Sigmoid colon (tissue), 7 donors: ENCODE data around the gene MRM3. TPM values are rescaled to one million over a fixed set of nuclear protein-coding genes. Genes with fewer than 3 reads are reported as not detected.
"Not testable (repeated sequence)": the region's sequence is repeated elsewhere in the genome, so short reads cannot be mapped to it uniquely, and the experiment has no call there.

ENCODE experiments used
- DNase-seq: peaks from one replicate; pipeline ENCODE4 v3.0.0-alpha.2; 2019
- H3K27ac ChIP-seq, 4 donors: fragments of 200-600 bp; sonication (generic); one replicate each; pipeline ENCODE4 v1.5.1; 2016 to 2019; ENCODE audit warnings: mild to moderate bottlenecking in 1 of 4
- H3K27me3 ChIP-seq, 3 donors: fragments of 200-600 bp; sonication (generic); one replicate each; pipeline ENCODE4 v1.5.1; 2019; ENCODE audit warnings: mild to moderate bottlenecking in 1 of 3
- H3K36me3 ChIP-seq, 4 donors: fragments of 200-600 bp; sonication (generic); one replicate each; pipeline ENCODE4 v1.5.1; 2016 to 2019
- H3K4me1 ChIP-seq, 4 donors: fragments of 200-600 bp; sonication (generic); one replicate each; pipeline ENCODE4 v1.5.1; 2017 to 2019
- H3K4me3 ChIP-seq, 4 donors: fragments of 200-600 bp; sonication (generic); one replicate each; pipeline ENCODE4 v1.5.1; 2017 to 2019; ENCODE audit warnings: mild to moderate bottlenecking in 2 of 4, moderate library complexity in 1 of 4
- H3K9me3 ChIP-seq, 4 donors: fragments of 200-600 bp in 3 of 4; sonication (generic) in 3 of 4; one replicate each; pipeline versions ENCODE4 v1.5.1 to v1.6.1; 2013 to 2019
- CTCF ChIP-seq, 4 experiments: fragments of 450-650 bp in 3 of 4; fragments of 200-600 bp in 1 of 4; IDR thresholded peaks; one replicate each; pipeline ENCODE4 v1.5.1; 2016 to 2019; ENCODE audit warnings: antibody characterized with exemption in 4 of 4, mild to moderate bottlenecking in 3 of 4, moderate library complexity in 2 of 4
- EP300 ChIP-seq, 4 donors: sonication (generic); formaldehyde crosslinking; IDR thresholded peaks; one replicate each; pipeline ENCODE4 v1.6.1; 2017; ENCODE audit warnings: antibody characterized with exemption in 4 of 4
- POLR2A ChIP-seq, 2 donors: fragments of 450-650 bp; IDR thresholded peaks; one replicate each; pipeline ENCODE4 v1.6.1; 2016; ENCODE audit warnings: antibody characterized with exemption in 2 of 2, mild to moderate bottlenecking in 2 of 2, moderate library complexity in 2 of 2
- POLR2AphosphoS5 ChIP-seq, 4 donors: sonication (generic); formaldehyde crosslinking; IDR thresholded peaks; one replicate each; pipeline ENCODE4 v1.6.1; 2017; ENCODE audit warnings: antibody characterized with exemption in 4 of 4
- WGBS, 2 donors: extraction: QIAGEN DNeasy Blood & Tissue Kit; methylation state at CpG; one replicate each; pipeline ENCODE4 v1.1.7; 2013; 5-methylcytosine and 5-hydroxymethylcytosine counted together
- intact Hi-C: fragments of 100-400 bp; cut with DNase I; formaldehyde crosslinking; loops from one replicate; pipeline ENCODE4 v1.15.1; 2023
- polyA plus RNA-seq, 3 donors: library from polyadenylated mRNA; stranded (reverse); fragments of 200-250 nt; gene quantifications; one replicate each; pipeline ENCODE4 v1.2.3, GENCODE V29; 2013
- total RNA-seq, 4 donors: library from RNA; depleted of rRNA; stranded (reverse); fragments of >200 nt; gene quantifications; one replicate each; pipeline ENCODE4 v1.1.0, GENCODE V29; 2016
- donor health status: healthy with polysubstance abuse.
- donor health status: Bipolar disorder and iron deficiency.
- donor health status: healthy.

Gene MRM3
- total and polyA plus RNA-seq, 7 donors, result 10.4 to 22.4 (median 17.1) TPM

- H3K9me3 ChIP-seq, result no peaks in the 10 kb centered on the region
- intact Hi-C loops, result no loop called here
- no peak for DNase-seq
- H3K4me3 ChIP-seq, result no peak overlapping the region
- TF ChIP-seq POLR2AphosphoS5 (IDR thresholded peaks at IDR 0.05) (no peak), EP300 (IDR thresholded peaks at IDR 0.05) (no peak), POLR2A (IDR thresholded peaks at IDR 0.05) (no peak), CTCF (IDR thresholded peaks at IDR 0.05) (no peak)
- no peaks in the 10 kb centered on the region for H3K4me1 ChIP-seq
- no peak overlapping the region for H3K27ac ChIP-seq
- H3K36me3 ChIP-seq, result peaks cover 22 to 70% (median 24%) of the 10 kb centered on the region in 4 donors
- H3K27me3 ChIP-seq, result no peaks in the 10 kb centered on the region
- WGBS, 2 donors, result 85 to 90% methylated on average over 37 of the region's 37 CpGs
These were observed 21.0 kb downstream of the MRM3 start for GRCh38 chr17:802901-803881.

- Histone ChIP-seq H3K4me1 (no peaks in the 10 kb centered on the region), H3K4me3 (no peak overlapping the region), H3K27ac (no peak overlapping the region), H3K36me3 (peaks cover 22 to 60% (median 24%) of the 10 kb centered on the region in 4 donors), H3K27me3 (no peaks in the 10 kb centered on the region), H3K9me3 (no peaks in the 10 kb centered on the region)
- intact Hi-C loops, result no loop called here
- 80 to 88% methylated on average over 41 of the region's 41 CpGs for WGBS, 2 donors
- DNase-seq, result no peak
- TF ChIP-seq POLR2A (IDR thresholded peaks at IDR 0.05) (no peak), POLR2AphosphoS5 (IDR thresholded peaks at IDR 0.05) (no peak), EP300 (IDR thresholded peaks at IDR 0.05) (no peak), CTCF (IDR thresholded peaks at IDR 0.05) (no peak)
These were observed 22.6 kb downstream of the MRM3 start for GRCh38 chr17:804541-805435.

GRCh38 chr17:805886-806285 is 23.7 kb downstream of the MRM3 start:
- DNase-seq, H3K4me1 ChIP-seq, intact Hi-C loops, H3K27me3 ChIP-seq, H3K4me3 ChIP-seq, H3K27ac ChIP-seq, H3K9me3 ChIP-seq: not testable (repeated sequence)
- H3K36me3 ChIP-seq, result peaks cover 12 to 49% (median 18%) of the 10 kb centered on the region in 4 donors
- 92 to 94% methylated on average over 23 of the region's 23 CpGs for WGBS, 2 donors

- Histone ChIP-seq H3K4me3 (no peak overlapping the region), H3K9me3 (no peaks in the 10 kb centered on the region), H3K27me3 (no peaks in the 10 kb centered on the region), H3K27ac (no peak overlapping the region), H3K4me1 (peaks cover 0 to 7% (median 6%) of the 10 kb centered on the region in 4 donors), H3K36me3 (peaks cover 12 to 46% (median 18%) of the 10 kb centered on the region in 4 donors)
- TF ChIP-seq CTCF (IDR thresholded peaks at IDR 0.05) (no peak), POLR2AphosphoS5 (IDR thresholded peaks at IDR 0.05) (no peak), POLR2A (IDR thresholded peaks at IDR 0.05) (no peak), EP300 (IDR thresholded peaks at IDR 0.05) (no peak)
- DNase-seq, result no peak
- intact Hi-C loops, result no loop called here
- 66 to 78% methylated on average over 13 of the region's 13 CpGs for WGBS, 2 donors
These were observed 24.2 kb downstream of the MRM3 start for GRCh38 chr17:806346-806745.
